Neuron (in vitro differentiated cells): Measurements from ENCODE around the gene ACER3.
"Not testable (repeated sequence)": the region's sequence is repeated elsewhere in the genome, so short reads cannot be mapped to it uniquely, and the experiment has no call there.

Experiments used
- H2AFZ ChIP-seq: one replicate; pipeline ENCODE4 v1.6.1; 2013; ENCODE audit warnings: low read depth, mild to moderate bottlenecking, inconsistent platforms, low read length, moderate library complexity
- H3K27me3 ChIP-seq: one replicate; pipeline ENCODE4 v1.6.1; 2013; ENCODE audit warnings: low read length; ENCODE audit not compliant: insufficient read depth
- H3K36me3 ChIP-seq: one replicate; pipeline ENCODE4 v1.6.1; 2013; ENCODE audit warnings: low read length; ENCODE audit not compliant: insufficient read depth
- H3K4me1 ChIP-seq: one replicate; pipeline ENCODE4 v1.6.1; 2013; ENCODE audit warnings: low read length; ENCODE audit not compliant: insufficient read depth
- H3K4me3 ChIP-seq: 2 replicates; pipeline ENCODE4 v1.5.1; 2013; ENCODE audit warnings: mild to moderate bottlenecking, low read length, moderate library complexity
- H3K9me3 ChIP-seq: one replicate; pipeline ENCODE4 v1.6.1; 2013; ENCODE audit warnings: low read length

ACER3 gene

DNA sequence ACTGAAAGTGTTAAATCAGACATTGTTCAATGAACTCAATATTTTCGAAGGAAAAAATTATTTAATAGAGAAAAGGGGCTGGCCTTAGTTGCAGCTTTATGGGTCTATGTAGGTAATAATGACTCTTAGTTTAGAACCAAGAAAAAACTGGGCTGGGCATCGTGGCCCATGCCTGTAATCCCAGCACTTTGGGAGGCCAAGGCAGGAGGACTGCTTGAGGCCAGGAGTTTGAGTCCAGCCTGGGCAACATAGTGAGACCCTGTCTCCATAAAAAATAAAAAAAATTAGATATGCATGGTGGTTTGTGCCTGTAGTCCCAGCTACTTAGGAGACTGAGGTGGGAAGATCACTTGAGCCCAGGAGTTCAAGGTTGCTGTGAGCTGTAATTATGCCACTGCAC is 2.1 kb downstream of the ACER3 start:
- Histone ChIP-seq H3K36me3 (peaks cover 10% of the 10 kb centered on the region), H3K4me3 (peak overlapping the region; percentile 100), H3K4me1 (peaks cover 21% of the 10 kb centered on the region)
- not testable (repeated sequence) for H3K9me3 ChIP-seq, H3K27me3 ChIP-seq, H2AFZ ChIP-seq

DNA sequence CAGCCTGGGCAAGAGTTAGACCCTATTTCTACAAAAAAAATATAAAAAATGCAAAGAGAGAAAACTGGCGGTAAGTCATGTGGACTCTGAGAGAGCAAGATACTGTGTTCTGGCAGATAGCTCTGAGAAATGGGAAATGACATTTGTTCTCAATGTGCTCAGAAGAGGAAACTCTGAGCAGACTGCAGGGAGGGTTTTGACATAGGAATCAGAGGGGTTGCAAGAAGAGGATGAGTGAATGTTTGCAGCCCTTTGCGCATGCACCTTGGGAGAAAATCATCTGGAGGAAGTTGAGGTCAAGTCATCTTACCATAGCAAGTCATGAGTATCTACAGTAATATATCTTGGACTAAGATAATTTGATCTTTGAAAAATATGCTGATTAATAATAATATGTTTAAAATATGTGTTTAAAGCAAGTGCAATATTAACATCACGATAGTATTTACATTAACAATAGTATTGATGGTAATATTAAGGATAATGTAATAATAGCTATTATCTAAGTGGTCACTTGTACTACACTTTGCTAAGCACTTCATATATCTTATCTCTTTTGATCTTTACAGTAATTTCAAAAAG is 2.6 kb downstream of the ACER3 start:
- no peak overlapping the region for H3K4me3 ChIP-seq
- no peaks in the 10 kb centered on the region for H3K9me3 ChIP-seq
- H3K27me3 ChIP-seq: no peaks in the 10 kb centered on the region
- peaks cover 21% of the 10 kb centered on the region for H3K4me1 ChIP-seq
- H3K36me3 ChIP-seq: peaks cover 14% of the 10 kb centered on the region
- H2AFZ ChIP-seq: no peak overlapping the region

DNA sequence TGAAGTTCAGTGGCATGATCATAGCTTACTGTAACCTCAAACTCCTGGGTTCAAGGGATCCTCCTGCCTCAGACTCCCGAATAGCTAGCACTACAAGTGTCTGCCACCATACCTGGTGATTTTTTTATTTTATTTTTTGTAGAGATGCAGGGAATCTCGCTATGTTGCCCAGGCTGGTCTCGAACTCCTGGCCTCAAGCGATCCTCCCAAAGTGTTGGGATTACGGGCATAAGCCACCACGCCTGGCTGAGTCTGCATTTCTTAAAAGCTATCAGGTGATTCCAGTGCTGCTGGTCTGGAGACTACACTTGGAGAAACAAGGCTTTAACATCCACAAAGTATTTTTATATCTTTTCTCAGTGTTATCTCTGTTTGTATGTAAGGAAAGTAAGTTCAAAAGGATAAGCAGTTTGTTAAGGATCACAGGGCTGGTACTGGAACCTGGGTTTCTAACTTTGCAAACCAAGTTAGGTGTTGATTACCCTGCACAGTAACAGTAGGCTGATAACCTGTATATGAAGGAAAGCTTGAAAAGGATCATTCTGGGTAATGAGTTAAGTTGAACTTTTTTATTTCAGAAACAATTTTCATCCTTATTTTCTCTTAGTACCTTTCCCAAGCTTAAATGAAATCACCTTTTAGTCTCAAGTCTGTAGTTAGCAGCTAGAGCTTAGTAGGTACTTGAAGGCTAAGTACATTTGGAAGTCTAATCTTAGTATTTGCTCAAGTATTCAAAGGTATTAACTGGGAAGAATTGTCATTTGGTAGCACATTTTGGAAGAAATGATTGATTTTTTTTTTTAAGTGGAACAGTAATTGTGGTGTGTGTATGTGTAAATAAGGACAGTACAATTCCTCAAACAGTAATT is 12.5 kb downstream of the ACER3 start:
- Histone ChIP-seq H3K36me3 (peaks cover 21% of the 10 kb centered on the region), H3K4me1 (no peaks in the 10 kb centered on the region), H3K27me3 (no peaks in the 10 kb centered on the region), H3K9me3 (peaks cover 2% of the 10 kb centered on the region), H3K4me3 (no peak overlapping the region), H2AFZ (no peak overlapping the region)

DNA sequence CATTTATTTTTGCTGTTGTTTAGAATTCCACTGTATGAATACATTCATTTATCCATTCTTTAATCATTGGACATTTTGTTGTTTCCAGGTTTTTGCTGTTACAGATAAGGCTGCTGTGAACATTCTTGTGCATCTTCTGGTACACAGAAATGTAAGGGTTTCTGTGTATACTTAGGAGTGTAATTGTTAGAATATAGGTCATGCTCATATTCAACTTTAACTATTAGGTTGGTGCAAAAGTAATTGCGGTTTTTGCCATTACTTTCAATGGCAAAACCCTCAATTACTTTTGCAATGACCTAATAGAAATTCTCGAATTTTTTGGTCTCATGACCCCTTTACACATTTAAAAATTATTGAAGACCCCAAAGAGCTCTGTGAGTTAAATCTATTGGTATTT is 17.3 kb downstream of the ACER3 start:
- H3K9me3 ChIP-seq: peaks cover 2% of the 10 kb centered on the region
- no peaks in the 10 kb centered on the region for H3K27me3 ChIP-seq
- H3K4me1 ChIP-seq: no peaks in the 10 kb centered on the region
- peaks cover 3% of the 10 kb centered on the region for H3K36me3 ChIP-seq
- no peak overlapping the region for H2AFZ ChIP-seq
- no peak overlapping the region for H3K4me3 ChIP-seq

DNA sequence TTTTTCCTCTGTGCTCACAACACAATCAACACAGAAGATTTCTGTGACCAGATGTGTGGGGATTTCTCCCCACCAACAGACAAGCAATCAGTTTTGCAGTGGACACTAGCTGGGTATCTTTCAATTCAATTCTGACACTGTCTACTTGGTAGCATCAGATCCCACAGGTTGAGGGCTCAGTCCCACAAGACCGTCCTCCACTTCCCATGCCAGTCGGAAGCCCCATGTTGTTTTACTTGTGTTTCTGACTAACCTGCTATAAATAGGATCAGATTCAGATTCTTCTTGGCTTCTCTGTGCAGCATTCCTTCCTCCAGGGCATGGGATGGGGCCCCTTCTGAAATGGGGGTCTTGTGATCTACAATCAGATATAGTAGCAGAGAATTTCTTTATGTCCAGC is 19.6 kb downstream of the ACER3 start:
- Histone ChIP-seq H3K36me3 (peaks cover 3% of the 10 kb centered on the region), H3K27me3 (no peaks in the 10 kb centered on the region), H3K9me3 (peaks cover 2% of the 10 kb centered on the region), H3K4me3 (no peak overlapping the region), H3K4me1 (peaks cover 5% of the 10 kb centered on the region), H2AFZ (no peak overlapping the region)

DNA sequence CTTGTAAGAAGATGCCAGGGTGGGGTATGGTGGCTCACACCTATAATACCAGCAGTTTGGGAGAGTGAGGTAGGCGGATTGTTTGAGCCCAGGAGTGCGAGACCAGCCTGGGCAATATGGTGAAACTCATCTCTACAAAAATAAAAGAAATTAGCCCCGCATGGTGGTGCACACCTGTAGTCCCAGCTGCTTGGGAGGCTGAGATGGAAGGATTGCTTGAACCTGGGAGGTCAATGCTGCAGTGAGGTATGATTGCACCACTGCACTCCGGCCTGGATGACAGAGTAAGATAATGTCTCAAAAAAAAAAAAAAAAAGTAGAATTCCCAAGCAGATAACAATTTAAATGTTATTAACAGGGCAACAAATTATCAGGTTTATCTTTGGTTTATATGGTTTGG is 20.2 kb downstream of the ACER3 start:
- H3K27me3 ChIP-seq: no peaks in the 10 kb centered on the region
- H2AFZ ChIP-seq: no peak overlapping the region
- H3K4me1 ChIP-seq: peaks cover 5% of the 10 kb centered on the region
- H3K36me3 ChIP-seq: peaks cover 2% of the 10 kb centered on the region
- peaks cover 6% of the 10 kb centered on the region for H3K9me3 ChIP-seq
- H3K4me3 ChIP-seq: no peak overlapping the region

DNA sequence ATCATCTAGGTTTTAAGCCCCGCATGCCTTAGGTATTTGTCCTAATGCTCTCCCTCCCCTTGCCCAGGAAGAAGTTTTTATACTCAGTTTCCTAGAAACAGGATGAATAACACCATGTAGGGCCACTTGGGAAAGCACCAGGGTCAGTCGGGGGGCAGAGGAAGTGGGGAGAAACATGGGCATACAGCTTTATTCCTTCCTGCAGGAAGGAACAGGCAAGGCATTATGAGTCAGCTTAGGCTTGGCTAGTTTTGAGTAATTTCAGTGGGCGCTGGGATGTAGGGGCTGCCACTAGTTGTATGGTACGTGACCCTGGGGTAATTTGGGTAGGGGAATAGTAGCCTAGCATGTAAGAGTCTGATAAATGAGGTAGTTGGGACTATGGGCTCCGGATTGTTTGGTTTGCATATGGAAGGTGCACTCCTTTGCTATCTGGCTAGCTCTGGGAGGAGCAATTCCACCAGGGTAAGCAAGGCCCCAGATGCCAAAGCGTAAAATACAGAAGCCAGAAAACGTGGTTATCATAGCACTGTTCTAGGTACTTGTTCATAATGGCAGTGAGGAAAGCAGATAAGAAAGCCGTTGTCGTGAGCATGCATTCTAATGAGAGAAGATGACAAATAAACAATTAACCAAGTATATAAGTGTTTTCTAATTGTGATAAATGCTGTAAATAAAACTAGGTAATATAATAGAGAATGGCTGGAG is 24.8 kb downstream of the ACER3 start:
- Histone ChIP-seq H3K9me3 (peaks cover 4% of the 10 kb centered on the region), H3K36me3 (no peaks in the 10 kb centered on the region), H2AFZ (no peak overlapping the region), H3K27me3 (no peaks in the 10 kb centered on the region), H3K4me1 (peaks cover 30% of the 10 kb centered on the region), H3K4me3 (no peak overlapping the region)

DNA sequence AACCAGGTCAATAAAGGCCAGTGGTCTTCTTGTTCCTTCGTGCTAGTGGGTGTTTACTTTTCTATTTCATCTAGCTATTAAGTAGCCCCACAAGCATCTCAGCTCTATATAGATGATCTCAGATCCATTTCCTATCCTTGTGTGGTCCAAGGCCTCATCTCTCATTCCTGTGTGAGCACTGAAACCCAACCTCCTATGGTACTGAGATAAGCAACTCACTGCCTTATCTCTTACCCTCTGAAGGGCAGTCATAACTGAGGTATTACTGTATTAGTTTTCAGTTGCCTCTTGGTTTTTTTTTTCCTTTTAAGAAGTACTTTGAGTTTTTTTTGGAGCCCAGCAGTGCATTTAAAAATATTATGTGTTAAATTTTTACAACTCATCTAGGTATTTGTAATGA is 28.3 kb downstream of the ACER3 start:
- peaks cover 47% of the 10 kb centered on the region for H3K4me1 ChIP-seq
- peaks cover under 1% of the 10 kb centered on the region for H3K36me3 ChIP-seq
- no peaks in the 10 kb centered on the region for H3K27me3 ChIP-seq
- no peak overlapping the region for H3K4me3 ChIP-seq
- H3K9me3 ChIP-seq: peaks cover 4% of the 10 kb centered on the region
- H2AFZ ChIP-seq: no peak overlapping the region

DNA sequence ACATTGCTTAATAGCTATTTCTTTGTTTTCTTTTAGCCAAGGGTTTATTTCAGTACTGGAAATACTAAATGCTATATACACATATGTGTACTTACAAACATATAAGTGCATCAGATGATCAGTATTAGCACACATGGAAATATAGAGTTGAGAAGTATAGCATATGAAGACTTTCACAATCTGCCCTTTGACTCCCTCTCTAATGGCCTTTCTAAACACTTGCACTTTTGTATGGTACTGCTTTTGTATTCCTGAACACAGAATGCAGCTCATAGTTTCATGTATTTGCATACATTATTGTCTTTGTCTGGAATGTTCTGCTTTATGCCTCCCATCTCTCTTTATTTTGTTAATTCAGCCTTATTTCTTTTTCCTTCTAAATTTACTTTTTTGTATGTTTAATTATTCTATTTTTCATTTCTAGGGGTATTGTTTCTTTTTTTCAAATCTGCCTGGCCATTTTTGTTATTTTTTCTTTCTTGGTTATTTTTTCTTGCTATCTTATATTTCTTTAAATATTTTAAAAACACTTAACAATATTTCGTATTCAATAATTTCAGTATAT is 28.8 kb downstream of the ACER3 start:
- Histone ChIP-seq H3K4me3 (no peak overlapping the region), H3K36me3 (peaks cover 2% of the 10 kb centered on the region), H3K27me3 (no peaks in the 10 kb centered on the region), H3K4me1 (peaks cover 45% of the 10 kb centered on the region), H2AFZ (no peak overlapping the region), H3K9me3 (peaks cover 4% of the 10 kb centered on the region)

DNA sequence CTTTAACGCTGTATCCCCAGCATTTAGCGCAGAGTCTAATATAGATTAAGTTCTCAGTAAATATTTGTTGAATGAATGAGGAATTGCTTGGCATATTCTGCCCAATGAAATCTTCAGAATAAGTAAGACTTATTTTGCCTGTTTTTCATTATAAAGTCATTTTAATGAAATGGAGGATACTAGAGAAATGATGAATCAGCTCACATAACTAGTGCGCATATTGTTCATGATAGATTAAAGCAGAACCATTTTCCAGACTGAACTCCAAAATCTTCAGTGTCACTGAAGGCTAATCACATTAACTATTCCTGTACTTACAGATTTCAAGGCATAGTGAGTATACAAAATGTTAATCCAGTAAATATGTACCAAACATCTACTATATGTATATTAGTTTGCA is 29.6 kb downstream of the ACER3 start:
- no peak overlapping the region for H2AFZ ChIP-seq
- H3K36me3 ChIP-seq: peaks cover 2% of the 10 kb centered on the region
- H3K4me3 ChIP-seq: no peak overlapping the region

DNA sequence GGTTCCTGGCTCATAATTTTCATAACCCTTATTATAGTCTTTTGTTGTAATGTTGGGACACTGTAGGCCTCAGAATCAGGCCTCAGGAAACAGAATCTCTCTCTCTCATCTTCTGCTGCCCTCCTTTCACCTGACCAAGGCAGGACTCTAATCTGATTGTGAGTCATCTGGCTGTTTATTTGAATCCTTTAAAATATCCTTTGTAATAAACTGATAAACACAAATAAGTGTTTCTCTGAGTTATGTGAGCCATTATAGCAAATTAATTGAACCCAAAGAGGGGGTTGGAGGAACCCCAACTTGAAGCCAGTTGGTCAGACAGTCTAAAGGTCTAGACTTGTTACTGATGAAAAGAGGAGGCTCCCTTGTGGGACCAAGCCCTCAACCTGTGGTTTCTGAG is 30.6 kb downstream of the ACER3 start:
- Histone ChIP-seq H3K27me3 (no peaks in the 10 kb centered on the region), H3K9me3 (no peaks in the 10 kb centered on the region), H3K4me1 (peaks cover 45% of the 10 kb centered on the region), H2AFZ (no peak overlapping the region), H3K4me3 (no peak overlapping the region), H3K36me3 (peaks cover 2% of the 10 kb centered on the region)

More for the DNA sequence above, 29.6 kb downstream of the ACER3 start:
- Histone ChIP-seq H3K9me3 (peaks cover 4% of the 10 kb centered on the region), H3K4me1 (peaks cover 45% of the 10 kb centered on the region), H3K27me3 (no peaks in the 10 kb centered on the region)

DNA sequence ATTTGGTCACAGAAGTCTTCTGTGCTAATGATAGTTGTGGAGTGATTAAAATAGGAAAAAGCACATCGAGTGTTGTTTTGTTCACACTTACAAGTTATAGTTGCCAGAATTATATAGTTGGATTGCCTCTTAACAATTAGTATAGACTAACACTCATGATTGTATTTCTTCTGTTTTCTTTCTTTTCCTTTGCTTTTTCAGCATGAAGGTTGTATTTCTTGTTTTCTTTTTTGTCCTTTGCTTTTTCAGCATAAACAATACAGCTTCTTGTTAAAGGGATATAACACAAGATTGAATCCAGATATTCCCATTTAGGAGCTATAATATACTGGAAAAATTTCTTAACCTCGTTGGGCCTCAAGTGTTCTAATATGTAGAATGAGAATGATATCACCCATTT is 31.1 kb downstream of the ACER3 start:
- H3K36me3 ChIP-seq: peaks cover 2% of the 10 kb centered on the region
- no peak overlapping the region for H2AFZ ChIP-seq
- no peak overlapping the region for H3K4me3 ChIP-seq
- peaks cover 2% of the 10 kb centered on the region for H3K9me3 ChIP-seq
- H3K27me3 ChIP-seq: no peaks in the 10 kb centered on the region
- H3K4me1 ChIP-seq: peaks cover 45% of the 10 kb centered on the region

DNA sequence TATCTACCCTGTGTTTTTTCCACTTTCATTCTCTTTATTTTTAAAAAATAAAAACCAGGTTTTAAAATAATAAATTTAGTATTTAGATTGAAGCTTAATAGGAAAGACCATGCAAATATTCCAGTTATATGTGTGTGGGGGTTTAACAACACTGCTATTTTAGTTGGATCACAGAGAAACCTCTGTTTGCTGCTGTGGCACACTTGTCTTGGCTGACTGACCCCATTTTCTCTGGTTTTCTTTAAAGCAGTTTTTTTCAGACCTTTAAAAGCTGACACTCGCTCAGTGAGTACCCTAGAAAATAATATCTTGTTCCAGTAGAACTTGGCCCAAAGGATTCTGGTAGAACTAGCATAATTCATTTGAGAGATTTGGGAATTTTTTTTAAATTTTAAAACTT is 31.6 kb downstream of the ACER3 start:
- Histone ChIP-seq H3K4me1 (peaks cover 45% of the 10 kb centered on the region), H3K4me3 (no peak overlapping the region), H3K36me3 (peaks cover 2% of the 10 kb centered on the region), H3K9me3 (peaks cover 2% of the 10 kb centered on the region), H2AFZ (no peak overlapping the region), H3K27me3 (no peaks in the 10 kb centered on the region)
